ENCODE data around the gene MVB12B. TPM values are rescaled to one million over a fixed set of nuclear protein-coding genes. Genes with fewer than 3 reads are reported as not detected.

MVB12B gene
- total RNA-seq, 1 experiment from 2014 or later: 10.9 TPM

DNA sequence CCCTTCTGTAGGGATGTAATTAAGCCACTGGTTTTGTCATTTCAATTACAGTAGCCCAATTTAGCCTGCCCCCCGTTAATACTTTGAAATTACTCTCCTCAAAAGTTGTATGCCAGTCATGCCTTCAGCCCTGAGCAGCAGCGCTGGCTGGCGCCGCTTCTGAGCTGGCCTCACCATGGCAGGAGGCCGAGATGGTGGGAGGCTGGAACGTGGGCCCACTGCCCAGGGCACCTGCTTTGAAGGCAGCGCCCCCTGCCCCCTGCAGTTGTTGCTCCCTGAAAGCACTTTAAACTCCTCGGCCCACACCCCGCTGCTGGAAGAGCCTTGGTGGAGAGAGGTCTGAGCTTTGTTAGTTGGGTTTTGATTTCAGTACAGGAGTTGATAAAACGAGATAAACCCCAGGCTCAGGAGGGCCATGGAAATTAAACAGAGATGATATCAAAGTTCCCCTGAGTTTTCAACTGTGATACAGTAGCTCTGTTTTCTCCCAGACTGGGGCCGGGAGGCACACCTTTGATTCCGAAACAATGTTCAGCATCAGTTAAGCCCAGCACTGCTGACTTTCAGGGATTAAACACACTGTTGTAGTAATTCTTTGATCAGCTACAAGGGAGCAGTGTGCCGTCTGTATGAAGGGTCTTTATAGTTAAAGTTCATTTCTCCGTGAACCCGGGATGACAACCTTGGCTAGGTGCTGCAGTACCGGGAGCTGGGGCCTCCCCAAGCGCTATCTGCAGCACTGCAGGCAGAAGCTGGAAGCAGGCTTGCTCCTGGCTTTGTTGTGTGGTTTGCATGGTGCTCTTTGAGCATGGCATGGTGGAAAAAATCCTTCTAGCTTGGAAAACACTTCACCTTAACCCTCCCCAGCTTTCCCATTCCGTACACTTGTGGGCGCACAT, 9.5 kb downstream of the MVB12B start (continued):
- no peak for TF ChIP-seq ZNF274 (IDR thresholded peaks at IDR 0.05; ENCODE audit: low read depth, low read length)

DNA sequence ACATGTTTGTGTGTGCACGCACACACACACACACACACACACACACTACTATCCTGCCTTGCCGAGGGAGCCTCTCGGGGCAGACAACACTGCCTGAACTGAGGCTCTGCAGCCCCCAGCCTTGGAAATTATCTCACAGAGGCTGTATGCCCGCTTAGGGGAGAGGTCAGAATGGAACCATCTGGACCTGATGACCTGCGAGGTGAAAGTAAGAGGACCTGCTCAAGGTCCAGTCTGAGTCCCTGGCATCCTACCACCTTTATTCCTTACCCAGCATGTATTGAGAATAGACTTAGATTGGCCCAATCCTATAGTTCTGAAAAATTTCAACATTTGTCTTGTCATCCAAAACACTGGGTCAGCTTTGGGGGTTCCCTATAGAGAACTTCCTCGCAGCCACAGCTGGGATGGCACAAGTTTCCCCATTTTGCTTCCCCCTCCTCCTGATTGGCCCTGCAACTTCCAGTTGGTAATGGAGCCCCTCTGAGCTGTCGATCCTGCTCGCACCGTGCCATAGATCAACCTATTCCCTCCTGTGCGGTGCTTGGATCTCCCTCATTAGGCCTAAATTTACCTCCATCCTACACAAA, 10.2 kb downstream of the MVB12B start:
- Histone ChIP-seq H3K27me3 (ENCODE audit: insufficient read depth, low read length) (no peaks in the 10 kb centered on the region), H3K9me2 (ENCODE audit: insufficient read depth) (no peaks in the 10 kb centered on the region), H3K79me2 (ENCODE audit: insufficient read depth, low read length) (0 out of 2 replicates have a peak, but pooled peaks cover 4% of the 10 kb centered on the region), H3K4me2 (ENCODE audit: low read length) (no peak overlapping the region), H3K36me3 (ENCODE audit: control insufficient read depth in 1 of 2, insufficient read depth in 2 of 2, low read length in 2 of 2) (0 out of 4 replicates have a peak, but pooled peaks cover 0 to 3% of the 10 kb centered on the region in 2 experiments), H3K4me3 (replicated peaks in 1 of 2; ENCODE audit: low read depth in 1 of 2, low read length in 2 of 2) (no peak overlapping the region), H4K20me1 (ENCODE audit: insufficient read depth) (no peaks in the 10 kb centered on the region), H3K9me3 (ENCODE audit: control insufficient read depth in 1 of 2, insufficient read depth in 1 of 2, low read depth in 1 of 2, low read length in 2 of 2) (no peaks in the 10 kb centered on the region), H3K27ac (ENCODE audit: low read depth, low read length) (no peak overlapping the region), H2AFZ (ENCODE audit: low read depth, low read length, poor library complexity, severe bottlenecking) (no peak overlapping the region), H3K4me1 (ENCODE audit: control insufficient read depth in 1 of 2, insufficient read depth in 2 of 2, low read length in 2 of 2) (no peaks in the 10 kb centered on the region), H3K9ac (ENCODE audit: low read length) (no peak overlapping the region)
- BruUV-seq (replicated peaks): no TSS peak
- no peak for DNase-seq (ENCODE audit: low read depth, low spot score)
- POLR2A ChIA-PET: no interaction called here
- RAD21 ChIA-PET (ENCODE audit: low non-redundant PET in 1 of 2, low total read pairs in 2 of 2, uncharacterized antibody in 2 of 2, unreplicated experiment in 2 of 2): no interaction called here
- no peak for TF ChIP-seq RAD21 (IDR thresholded peaks at IDR 0.05; ENCODE audit: low read depth)
- TF ChIP-seq, protein P1, sequence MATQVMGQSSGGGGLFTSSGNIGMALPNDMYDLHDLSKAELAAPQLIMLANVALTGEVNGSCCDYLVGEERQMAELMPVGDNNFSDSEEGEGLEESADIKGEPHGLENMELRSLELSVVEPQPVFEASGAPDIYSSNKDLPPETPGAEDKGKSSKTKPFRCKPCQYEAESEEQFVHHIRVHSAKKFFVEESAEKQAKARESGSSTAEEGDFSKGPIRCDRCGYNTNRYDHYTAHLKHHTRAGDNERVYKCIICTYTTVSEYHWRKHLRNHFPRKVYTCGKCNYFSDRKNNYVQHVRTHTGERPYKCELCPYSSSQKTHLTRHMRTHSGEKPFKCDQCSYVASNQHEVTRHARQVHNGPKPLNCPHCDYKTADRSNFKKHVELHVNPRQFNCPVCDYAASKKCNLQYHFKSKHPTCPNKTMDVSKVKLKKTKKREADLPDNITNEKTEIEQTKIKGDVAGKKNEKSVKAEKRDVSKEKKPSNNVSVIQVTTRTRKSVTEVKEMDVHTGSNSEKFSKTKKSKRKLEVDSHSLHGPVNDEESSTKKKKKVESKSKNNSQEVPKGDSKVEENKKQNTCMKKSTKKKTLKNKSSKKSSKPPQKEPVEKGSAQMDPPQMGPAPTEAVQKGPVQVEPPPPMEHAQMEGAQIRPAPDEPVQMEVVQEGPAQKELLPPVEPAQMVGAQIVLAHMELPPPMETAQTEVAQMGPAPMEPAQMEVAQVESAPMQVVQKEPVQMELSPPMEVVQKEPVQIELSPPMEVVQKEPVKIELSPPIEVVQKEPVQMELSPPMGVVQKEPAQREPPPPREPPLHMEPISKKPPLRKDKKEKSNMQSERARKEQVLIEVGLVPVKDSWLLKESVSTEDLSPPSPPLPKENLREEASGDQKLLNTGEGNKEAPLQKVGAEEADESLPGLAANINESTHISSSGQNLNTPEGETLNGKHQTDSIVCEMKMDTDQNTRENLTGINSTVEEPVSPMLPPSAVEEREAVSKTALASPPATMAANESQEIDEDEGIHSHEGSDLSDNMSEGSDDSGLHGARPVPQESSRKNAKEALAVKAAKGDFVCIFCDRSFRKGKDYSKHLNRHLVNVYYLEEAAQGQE (IDR thresholded peaks at IDR 0.05; ENCODE audit: low read depth): no peak
- no peak for TF ChIP-seq EGR1 (IDR thresholded peaks at IDR 0.05; ENCODE audit: low read depth)
- TF ChIP-seq ZFX (IDR thresholded peaks at IDR 0.05): no peak
- no peak for ATAC-seq
- CTCF ChIA-PET: no interaction called here
- intact Hi-C loops (cut with micrococcal nuclease): no loop called here

Data from HCT116 (cell line).